VCaP (cell line): ENCODE results near the gene GMDS.

Source experiments
- H3K27ac ChIP-seq: fragments of 450-650 bp; 2 replicates; pipeline ENCODE4 v1.5.1; 2017
- CTCF ChIP-seq: fragments of 450-650 bp; conservative IDR thresholded peaks from 2 replicates; pipeline ENCODE4 v1.5.1; 2017; ENCODE audit warnings: mild to moderate bottlenecking, moderate library complexity

The GMDS gene

GRCh38 chr6:2055911-2056310 is 189.5 kb downstream of the GMDS start:
- TF ChIP-seq CTCF: no peak
- no peak overlapping the region for H3K27ac ChIP-seq

- TF ChIP-seq CTCF: no peak
- H3K27ac ChIP-seq: no peak overlapping the region
Measured at GRCh38 chr6:2055143-2055542, 190.3 kb downstream of the GMDS start.

- H3K27ac ChIP-seq: no peak overlapping the region
- no peak for TF ChIP-seq CTCF
Measured at GRCh38 chr6:2054516-2055067, 190.8 kb downstream of the GMDS start.

GRCh38 chr6:2053691-2054090 is 191.7 kb downstream of the GMDS start:
- no peak for TF ChIP-seq CTCF
- no peak overlapping the region for H3K27ac ChIP-seq

GRCh38 chr6:2047855-2048254 is 197.6 kb downstream of the GMDS start:
- no peak for TF ChIP-seq CTCF
- no peak overlapping the region for H3K27ac ChIP-seq

GRCh38 chr6:2044192-2044591 is 201.2 kb downstream of the GMDS start:
- H3K27ac ChIP-seq: no peak overlapping the region
- TF ChIP-seq CTCF: no peak

GRCh38 chr6:2042956-2043648 is 202.3 kb downstream of the GMDS start:
- no peak overlapping the region for H3K27ac ChIP-seq
- no peak for TF ChIP-seq CTCF
